HG02623 (cell line): ENCODE measurements around the gene FAR1.

ENCODE experiments used
- ATAC-seq: cut with Tn5 transposase; IDR thresholded peaks from one replicate; pipeline ENCODE4 v1.9.1; 2021; ENCODE audit warnings: moderate library complexity; ENCODE audit not compliant: unreplicated experiment

Gene FAR1

DNA sequence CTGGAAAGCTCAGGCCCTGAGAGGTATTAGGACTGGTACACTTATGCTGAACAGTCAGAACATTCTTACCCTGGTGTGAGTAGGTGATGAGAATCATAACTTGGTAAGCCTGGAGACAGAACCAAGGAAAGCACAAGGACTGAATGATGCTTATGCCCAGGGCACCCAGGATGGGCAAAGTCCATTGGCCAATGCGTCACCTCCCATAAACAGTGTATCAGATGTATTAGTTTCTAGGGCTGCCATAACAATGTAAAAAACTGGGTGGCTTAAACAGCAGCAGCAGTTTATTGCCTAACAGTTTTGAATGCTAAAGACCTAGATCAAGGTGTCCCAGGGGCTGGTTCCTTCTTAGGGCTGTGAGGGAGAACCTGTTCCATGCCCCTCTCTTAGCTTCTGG, 107.0 kb downstream of the FAR1 start:
- ATAC-seq = no peak

GRCh38 chr11:13776134-13776815, 107.8 kb downstream of the FAR1 start:
- ATAC-seq = no peak

DNA sequence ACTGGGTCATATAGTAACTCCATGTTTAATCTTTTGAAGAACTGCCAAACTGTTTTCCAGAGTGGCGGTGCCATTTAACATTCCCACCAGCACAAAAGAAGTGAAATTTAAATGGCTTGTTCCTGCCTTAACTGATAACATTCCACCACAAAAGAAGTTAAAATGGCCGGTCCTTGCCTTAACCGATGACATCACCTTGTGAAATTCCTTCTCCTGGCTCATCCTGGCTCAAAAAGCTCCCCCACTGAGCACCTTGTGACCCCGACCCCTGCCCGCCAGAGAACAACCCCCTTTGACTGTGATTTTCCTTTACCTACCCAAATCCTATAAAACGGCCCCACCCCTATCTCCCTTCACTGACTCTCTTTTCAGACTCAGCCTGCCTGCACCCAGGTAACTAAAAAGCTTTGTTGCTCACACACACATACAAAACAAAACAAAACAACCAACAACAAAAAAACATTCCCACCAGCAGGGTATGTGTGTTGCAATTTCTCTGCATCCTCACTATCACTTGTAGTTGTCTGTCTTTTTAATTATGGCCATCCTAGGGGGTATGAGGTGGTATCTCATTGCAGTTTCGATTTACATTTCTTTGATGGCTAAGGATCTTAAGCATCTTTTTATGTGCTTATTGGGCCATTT, 109.0 kb downstream of the FAR1 start:
- ATAC-seq = no peak

- no peak for ATAC-seq
Observed at GRCh38 chr11:13778345-13778744, 109.9 kb downstream of the FAR1 start.

- no peak for ATAC-seq
Observed at GRCh38 chr11:13781153-13781552, 112.7 kb downstream of the FAR1 start.
